ENCODE results near the gene CCR6. TPM values are rescaled to one million over a fixed set of nuclear protein-coding genes. Genes with fewer than 3 reads are reported as not detected.

Gene CCR6
- total and polyA plus RNA-seq, 10 of the 15 experiments (the other 5 are each of a cell fraction or from before 2014, with no cell fraction given) = 2.2 to 7.6 (median 6.7) TPM

DNA sequence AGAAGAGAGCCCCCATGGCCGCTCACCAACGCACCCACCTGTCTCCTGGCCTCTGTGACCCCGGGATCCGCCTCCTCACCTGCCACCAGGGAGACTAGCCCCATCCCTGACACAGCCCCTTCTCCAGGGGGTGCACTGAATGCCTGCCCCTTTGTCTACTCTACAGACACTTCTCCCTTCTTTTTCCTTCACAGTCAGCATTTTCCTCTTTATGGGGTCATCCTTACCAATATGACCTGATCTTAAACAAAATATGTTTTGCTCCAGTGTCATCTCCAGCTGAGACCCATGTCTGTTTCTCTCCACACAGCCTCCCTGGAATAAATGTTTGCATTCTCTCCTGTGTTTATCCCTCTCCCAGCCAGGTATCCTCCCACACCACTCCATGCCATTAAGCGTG, 14.6 kb upstream of the CCR6 start:
- DNase-seq (ENCODE audit: low read depth, low spot score) (no peak), FAIRE-seq (no peak), ATAC-seq (no peak)
- no peak overlapping the region for H3K27ac ChIP-seq (ENCODE audit: control insufficient read depth, insufficient read depth)
- no TSS peak for BruUV-seq (replicated peaks)
- 91% methylated on average over 5 of the region's 5 CpGs for WGBS (ENCODE audit: insufficient coverage, insufficient replicate concordance, low lambda C conversion rate, missing lambda C conversion rate)
- POLR2A ChIA-PET = interaction anchor here (0.7 to 1.8 kb wide), 6 partner anchors 10 to 60 kb away, joined by 3 to 9 read pairs (median 4); partner anchors contain the start of gene CCR6
- intact Hi-C loops (cut with micrococcal nuclease; ENCODE audit: unreplicated experiment) = no loop called here
- H3K27me3 ChIP-seq (replicated peaks in 1 of 2; ENCODE audit: control insufficient read depth in 2 of 2, insufficient read depth in 2 of 2, low read length in 1 of 2) = no peaks in the 10 kb centered on the region
- RAD21 ChIA-PET (ENCODE audit: unreplicated experiment) = interaction anchor here (1.7 kb wide), 1 partner anchor 14 kb away, joined by 11 read pairs; no protein-coding TSS in a partner anchor
- in situ Hi-C loops (cut with MboI) = no loop called here
- no peak overlapping the region for H3K9ac ChIP-seq (ENCODE audit: control insufficient read depth, insufficient read depth, low read length)
- CTCF ChIA-PET = interaction anchor here (0.7 kb wide), 1 partner anchor 39 kb away, joined by 3 read pairs; no protein-coding TSS in a partner anchor
- peaks cover 33% of the 10 kb centered on the region for H3K4me1 ChIP-seq (ENCODE audit: control insufficient read depth, insufficient read depth, low read length)
- H3K36me3 ChIP-seq (ENCODE audit: control insufficient read depth in 2 of 2, insufficient read depth in 2 of 2, low read length in 1 of 2) = no peaks in the 10 kb centered on the region
- H3K79me2 ChIP-seq (ENCODE audit: control insufficient read depth, insufficient read depth, low read length) = no peaks in the 10 kb centered on the region
- H2AFZ ChIP-seq (ENCODE audit: control insufficient read depth, low read depth, low read length) = no peak overlapping the region
- SMC1A ChIA-PET (ENCODE audit: uncharacterized antibody, unreplicated experiment) = interaction anchor here (0.6 to 5.0 kb wide), 4 partner anchors 11 to 21 kb away, joined by 3 to 39 read pairs (median 3); no protein-coding TSS in a partner anchor
- TF ChIP-seq HDGF (IDR thresholded peaks at IDR 0.05) (no peak), PAX5 (IDR thresholded peaks at IDR 0.05; ENCODE audit: borderline replicate concordance, low read depth, low read length) (no peak), SMAD1 (IDR thresholded peaks at IDR 0.05; ENCODE audit: low read depth, partially characterized antibody) (no peak), CHD2 (IDR thresholded peaks at IDR 0.05; ENCODE audit: borderline replicate concordance, low read depth, low read length) (no peak), MTA2 (IDR thresholded peaks at IDR 0.05; ENCODE audit: low read depth) (no peak), SMAD5 (IDR thresholded peaks at IDR 0.05; ENCODE audit: low read depth) (no peak), ZBED1 (IDR thresholded peaks at IDR 0.05; ENCODE audit: borderline replicate concordance) (no peak)
- TF ChIP-seq, protein P1, sequence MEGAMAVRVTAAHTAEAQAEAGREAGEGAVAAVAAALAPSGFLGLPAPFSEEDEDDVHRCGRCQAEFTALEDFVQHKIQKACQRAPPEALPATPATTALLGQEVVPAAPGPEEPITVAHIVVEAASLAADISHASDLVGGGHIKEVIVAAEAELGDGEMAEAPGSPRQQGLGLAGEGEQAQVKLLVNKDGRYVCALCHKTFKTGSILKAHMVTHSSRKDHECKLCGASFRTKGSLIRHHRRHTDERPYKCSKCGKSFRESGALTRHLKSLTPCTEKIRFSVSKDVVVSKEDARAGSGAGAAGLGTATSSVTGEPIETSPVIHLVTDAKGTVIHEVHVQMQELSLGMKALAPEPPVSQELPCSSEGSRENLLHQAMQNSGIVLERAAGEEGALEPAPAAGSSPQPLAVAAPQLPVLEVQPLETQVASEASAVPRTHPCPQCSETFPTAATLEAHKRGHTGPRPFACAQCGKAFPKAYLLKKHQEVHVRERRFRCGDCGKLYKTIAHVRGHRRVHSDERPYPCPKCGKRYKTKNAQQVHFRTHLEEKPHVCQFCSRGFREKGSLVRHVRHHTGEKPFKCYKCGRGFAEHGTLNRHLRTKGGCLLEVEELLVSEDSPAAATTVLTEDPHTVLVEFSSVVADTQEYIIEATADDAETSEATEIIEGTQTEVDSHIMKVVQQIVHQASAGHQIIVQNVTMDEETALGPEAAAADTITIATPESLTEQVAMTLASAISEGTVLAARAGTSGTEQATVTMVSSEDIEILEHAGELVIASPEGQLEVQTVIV (IDR thresholded peaks at IDR 0.05; ENCODE audit: borderline replicate concordance, partially characterized antibody) = no peak
- TF ChIP-seq, protein P2, sequence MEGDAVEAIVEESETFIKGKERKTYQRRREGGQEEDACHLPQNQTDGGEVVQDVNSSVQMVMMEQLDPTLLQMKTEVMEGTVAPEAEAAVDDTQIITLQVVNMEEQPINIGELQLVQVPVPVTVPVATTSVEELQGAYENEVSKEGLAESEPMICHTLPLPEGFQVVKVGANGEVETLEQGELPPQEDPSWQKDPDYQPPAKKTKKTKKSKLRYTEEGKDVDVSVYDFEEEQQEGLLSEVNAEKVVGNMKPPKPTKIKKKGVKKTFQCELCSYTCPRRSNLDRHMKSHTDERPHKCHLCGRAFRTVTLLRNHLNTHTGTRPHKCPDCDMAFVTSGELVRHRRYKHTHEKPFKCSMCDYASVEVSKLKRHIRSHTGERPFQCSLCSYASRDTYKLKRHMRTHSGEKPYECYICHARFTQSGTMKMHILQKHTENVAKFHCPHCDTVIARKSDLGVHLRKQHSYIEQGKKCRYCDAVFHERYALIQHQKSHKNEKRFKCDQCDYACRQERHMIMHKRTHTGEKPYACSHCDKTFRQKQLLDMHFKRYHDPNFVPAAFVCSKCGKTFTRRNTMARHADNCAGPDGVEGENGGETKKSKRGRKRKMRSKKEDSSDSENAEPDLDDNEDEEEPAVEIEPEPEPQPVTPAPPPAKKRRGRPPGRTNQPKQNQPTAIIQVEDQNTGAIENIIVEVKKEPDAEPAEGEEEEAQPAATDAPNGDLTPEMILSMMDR (IDR thresholded peaks at IDR 0.05 in 2 of 3, conservative IDR thresholded peaks at IDR 0.05 in 1 of 3; ENCODE audit: control insufficient read depth in 2 of 3, extremely low read depth in 1 of 3, insufficient read depth in 1 of 3, low read depth in 3 of 3, low read length in 3 of 3) = no peak
- H4K20me1 ChIP-seq (ENCODE audit: control insufficient read depth, insufficient read depth) = no peaks in the 10 kb centered on the region
- no peak overlapping the region for H3K4me3 ChIP-seq
- no peaks in the 10 kb centered on the region; the same call in 2 of the 3 replicates for H3K9me3 ChIP-seq (replicated peaks; ENCODE audit: control insufficient read depth, insufficient read depth, low read length)
- no peak overlapping the region for H3K4me2 ChIP-seq (ENCODE audit: control insufficient read depth, insufficient read depth)

All from GM12878 (cell line).